GM19324 (cell line): Measurements from ENCODE around the gene TRIL.

Source experiments
- ATAC-seq: cut with Tn5 transposase; IDR thresholded peaks from one replicate; pipeline ENCODE4 v1.9.1; 2021; ENCODE audit warnings: mild to moderate bottlenecking, moderate library complexity; ENCODE audit not compliant: unreplicated experiment, low FRiP score

TRIL gene

DNA sequence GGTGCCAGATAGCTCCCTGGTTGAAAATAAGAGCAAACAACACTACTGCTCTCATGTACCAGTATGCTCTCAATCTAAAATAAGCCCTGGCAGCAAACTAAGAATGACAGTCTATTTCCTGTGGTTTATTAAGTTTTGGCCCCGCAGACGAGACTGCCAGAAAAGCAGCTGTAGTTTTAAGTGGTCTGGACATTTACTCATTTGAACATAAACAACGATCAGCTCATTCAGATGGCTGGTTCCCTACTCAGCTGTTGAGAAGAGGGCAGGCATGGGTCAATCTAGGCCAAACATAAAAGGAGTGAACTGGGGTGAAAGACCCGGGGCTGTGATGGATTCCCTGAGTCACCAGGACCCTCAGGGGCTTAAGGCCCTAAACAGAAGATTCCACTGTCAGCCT lies 4.5 kb downstream of the TRIL start:
- ATAC-seq: no peak

DNA sequence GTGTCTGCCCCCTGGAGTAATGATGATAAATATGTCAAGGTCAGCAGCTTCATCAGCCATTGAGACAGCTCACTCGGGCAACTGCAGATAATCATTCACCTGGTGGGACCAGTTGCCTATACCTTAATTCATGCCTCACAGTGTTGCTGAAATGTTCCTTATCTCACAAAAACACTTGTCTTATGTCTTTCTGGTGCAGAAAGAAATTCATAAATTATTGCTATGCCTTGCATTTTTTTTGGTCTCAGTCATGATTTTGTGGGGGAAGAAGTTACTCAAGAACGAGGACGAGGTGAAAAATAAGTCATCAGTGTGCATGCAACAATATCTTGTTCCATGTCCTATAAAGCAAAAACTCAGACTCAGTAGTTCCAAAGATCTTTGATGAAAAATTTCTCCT lies 16.0 kb downstream of the TRIL start:
- ATAC-seq: no peak

GRCh38 chr7:28941633-28942032 lies 16.5 kb downstream of the TRIL start:
- no peak for ATAC-seq

GRCh38 chr7:28940741-28941384 lies 17.3 kb downstream of the TRIL start:
- ATAC-seq: no peak

GRCh38 chr7:28939844-28940544 lies 18.1 kb downstream of the TRIL start:
- no peak for ATAC-seq

DNA sequence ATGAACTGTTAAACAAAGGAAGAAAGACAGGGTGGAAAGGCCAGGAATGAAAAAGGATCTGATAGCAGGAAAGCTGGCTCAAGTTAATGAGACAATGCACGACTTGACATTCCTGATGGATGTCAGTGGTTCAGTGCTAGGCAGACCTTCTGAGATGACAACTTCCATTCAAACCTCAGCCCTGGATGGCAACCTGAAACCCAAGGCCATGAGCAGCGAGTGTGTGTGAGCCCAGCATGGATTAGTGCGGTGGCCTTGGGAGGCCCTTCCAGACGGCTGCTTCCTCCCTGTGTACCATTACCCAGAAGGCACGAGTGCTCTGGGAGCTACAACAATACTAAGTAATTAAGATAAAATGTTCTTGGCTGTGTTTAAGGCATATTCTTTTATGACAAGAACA lies 18.8 kb downstream of the TRIL start:
- no peak for ATAC-seq

- ATAC-seq: no peak
These were observed 20.5 kb downstream of the TRIL start for GRCh38 chr7:28937619-28938018.

DNA sequence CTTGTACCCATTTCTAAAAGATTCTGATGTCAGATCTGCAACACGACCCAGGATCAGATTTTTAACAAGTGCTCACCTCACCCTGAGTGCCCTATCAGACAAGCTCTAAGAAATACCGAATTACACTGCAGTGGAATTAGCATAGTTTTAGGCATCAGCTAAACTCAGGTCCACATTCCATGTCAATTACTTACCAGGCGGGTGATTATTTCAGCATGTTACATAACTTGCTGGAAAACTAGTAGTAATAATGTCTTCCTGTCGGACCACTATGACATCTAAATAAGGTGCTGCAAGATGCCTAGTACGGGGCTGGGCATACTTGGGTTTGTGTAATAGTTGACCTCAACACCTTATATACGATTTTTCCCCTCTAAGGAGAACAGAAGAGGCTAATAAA lies 21.0 kb downstream of the TRIL start:
- no peak for ATAC-seq

GRCh38 chr7:28933846-28934320 lies 24.2 kb downstream of the TRIL start:
- no peak for ATAC-seq

DNA sequence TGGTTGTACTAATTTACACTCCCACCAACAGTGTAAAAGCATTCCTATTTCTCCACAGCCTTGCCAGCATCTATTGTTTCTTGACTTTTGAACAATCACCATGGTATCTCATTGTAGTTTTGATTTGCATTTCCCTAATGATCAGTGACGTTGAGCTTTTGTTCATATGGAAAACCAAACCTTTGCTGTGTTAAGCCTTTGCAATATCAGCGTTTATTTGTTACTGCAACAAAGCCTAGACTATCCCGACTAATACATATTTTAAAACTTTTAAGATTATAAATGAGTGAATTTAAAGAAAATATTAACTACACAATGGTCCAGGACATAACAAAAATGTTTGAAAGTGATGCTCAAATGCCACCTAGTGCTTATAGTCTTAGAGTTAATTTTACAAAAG lies 26.6 kb downstream of the TRIL start:
- ATAC-seq: no peak

GRCh38 chr7:28926871-28927597 lies 31.1 kb downstream of the TRIL start:
- peak; percentile 79 for ATAC-seq

DNA sequence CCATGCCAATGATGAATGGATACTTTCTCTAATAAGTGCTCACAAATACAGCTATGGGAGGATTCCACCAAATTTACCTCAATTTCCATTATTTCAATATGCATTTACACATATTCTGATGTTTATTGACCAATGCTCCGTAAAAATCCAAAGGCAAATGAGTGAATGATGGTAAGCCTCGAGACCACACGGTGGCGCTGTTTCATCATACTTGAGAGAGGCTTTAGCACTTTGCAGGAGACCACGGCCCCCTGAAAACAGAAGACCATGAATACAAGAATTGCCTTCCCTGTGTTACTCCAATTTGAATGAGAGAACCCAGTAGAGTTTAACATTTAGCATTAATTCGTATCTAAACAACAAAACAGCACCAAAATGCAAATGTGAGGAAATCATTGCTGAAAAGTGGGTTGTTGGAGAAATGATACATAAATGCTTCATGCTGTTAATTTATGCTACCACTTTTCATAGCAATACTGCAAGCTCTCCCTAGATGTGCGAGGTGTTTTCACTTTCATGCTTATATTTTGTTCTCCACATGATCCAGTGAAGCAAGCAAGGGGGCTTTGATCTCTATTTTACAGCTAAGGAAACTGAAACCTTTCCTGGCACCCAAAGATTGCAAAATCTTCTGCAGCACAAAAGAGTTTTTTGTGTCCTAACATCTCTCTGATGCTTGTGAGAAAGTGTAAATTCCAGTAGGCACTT lies 35.4 kb downstream of the TRIL start:
- ATAC-seq: no peak

- ATAC-seq: no peak
These were observed 36.3 kb downstream of the TRIL start for GRCh38 chr7:28921822-28922221.

- ATAC-seq: no peak
These were observed 37.7 kb downstream of the TRIL start for GRCh38 chr7:28920424-28920823.

DNA sequence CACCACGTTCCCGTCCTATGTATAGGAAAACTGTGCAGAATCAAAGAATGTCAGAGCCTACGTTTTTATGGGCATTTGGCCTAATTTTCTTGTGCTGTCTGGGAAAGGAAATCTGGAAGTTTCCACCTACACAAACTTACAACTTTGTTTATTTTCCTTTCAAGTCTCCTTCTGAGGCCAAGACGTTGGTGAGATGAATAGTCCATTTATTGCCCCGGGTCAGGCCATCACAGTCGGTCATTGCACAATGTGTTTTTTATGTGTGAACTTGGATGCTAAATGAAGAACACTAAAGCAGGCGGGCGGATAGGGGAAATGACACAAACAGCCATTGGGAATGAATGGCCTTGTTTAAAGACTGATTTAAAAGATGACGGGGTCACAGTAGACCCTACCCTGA lies 38.6 kb downstream of the TRIL start:
- no peak for ATAC-seq

DNA sequence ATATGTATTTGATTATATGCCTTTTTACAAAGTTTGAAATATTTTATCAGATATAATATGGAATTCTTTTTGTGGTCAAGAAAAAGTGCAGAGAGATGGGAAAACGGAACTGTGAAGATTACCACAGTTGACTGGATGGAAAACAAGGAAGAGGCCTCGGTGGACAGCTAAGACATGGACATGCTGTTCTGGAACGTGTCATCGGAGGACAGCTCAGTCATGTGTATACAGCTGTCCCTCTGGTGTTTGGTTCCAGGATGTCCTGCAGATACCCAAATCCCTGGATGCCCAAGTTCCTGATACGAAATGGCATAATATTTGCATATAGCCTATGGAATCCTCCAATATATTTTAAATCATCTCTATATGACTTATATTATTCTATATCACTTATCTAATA lies 49.4 kb downstream of the TRIL start:
- ATAC-seq: no peak

DNA sequence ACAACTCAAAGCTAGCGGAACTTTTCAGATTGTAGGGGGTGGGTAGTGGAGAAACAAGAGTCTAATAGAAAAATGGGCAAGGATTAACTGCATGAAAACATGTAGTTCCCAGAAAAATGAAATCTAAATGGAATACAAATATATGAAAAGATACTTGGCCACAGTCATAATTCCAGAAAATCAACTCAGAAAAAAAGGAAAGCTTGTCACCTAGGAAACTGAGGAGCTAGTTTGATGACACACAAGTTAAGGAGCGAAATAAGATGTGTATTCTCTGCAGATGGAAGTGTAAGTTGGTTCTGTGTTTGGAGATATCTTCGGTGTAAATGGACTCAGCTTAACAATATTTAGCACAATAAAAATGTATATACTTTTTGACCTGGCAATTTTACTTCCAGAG lies 52.7 kb downstream of the TRIL start:
- ATAC-seq: no peak

- ATAC-seq: no peak
These were observed 53.5 kb downstream of the TRIL start for GRCh38 chr7:28904578-28905048.

DNA sequence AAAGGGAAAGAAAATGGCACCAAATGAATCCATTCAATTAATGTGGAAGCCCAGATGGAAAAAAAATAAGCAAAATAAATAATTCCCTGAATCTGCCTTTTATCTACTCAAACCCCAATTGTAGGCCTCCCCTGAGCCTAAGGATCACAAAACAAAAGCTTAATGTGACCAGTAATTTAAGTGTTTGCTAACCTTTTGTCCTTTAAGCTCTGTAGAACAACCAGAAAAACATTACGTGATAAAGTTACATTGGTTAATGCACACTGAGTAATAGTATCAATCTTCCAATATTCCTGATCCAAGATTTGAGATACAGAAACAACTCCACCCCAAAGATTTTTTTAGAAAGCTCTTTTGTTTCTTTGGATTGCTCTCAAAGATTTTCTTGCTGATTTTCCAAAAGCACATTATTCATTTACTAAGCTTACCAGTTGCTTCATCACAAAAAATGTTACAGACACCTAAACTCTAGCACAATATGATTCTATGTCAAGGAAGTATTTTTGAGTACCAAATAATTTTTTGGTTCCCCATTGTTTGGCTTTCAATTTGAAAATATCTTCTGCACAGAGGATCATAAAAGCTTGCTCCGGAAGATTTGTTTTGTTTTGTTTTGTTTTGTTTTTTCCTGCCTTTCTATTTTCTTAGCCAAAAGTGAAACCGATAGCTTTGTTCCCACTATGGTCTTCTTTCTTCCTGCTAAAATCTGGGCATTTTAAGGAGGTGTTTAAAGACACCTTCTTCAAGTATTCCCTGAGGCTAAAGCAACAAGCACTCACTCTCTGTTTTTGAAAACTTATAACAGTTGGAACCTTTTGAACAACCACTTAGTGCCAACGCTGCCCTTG lies 54.2 kb downstream of the TRIL start:
- ATAC-seq: no peak
